ENCODE measurements around the gene SALL4. TPM values are rescaled to one million over a fixed set of nuclear protein-coding genes. Genes with fewer than 3 reads are reported as not detected.

Gene SALL4
- total and polyA plus RNA-seq, 11 donors = 0.04 to 0.22 (median 0.07) TPM; not detected in 5

DNA sequence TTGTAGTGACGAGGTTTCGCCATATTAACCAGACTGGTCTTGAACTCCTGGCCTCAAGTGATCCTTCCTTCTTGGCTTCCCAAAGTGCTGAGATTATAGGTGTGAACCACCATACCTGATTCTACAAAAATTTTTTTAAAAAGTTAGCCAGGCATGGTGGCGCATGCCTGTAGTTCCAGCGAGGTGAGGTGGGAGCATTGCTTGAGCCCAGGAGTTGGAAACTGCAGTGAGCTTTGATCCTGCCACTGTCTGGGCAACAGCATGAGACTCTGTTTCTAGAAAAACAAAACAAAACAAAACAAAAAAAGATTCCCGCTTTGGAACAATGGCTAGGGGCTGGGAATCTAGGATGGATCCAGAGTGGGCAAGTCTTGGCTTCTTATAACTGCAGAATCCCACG is 35.1 kb upstream of the SALL4 start:
- H3K27me3 ChIP-seq = no peaks in the 10 kb centered on the region
- no peak overlapping the region for H3K27ac ChIP-seq
- no peaks in the 10 kb centered on the region for H3K36me3 ChIP-seq
- H3K4me1 ChIP-seq = no peaks in the 10 kb centered on the region
- ATAC-seq (no peak), DNase-seq (no peak)
- intact Hi-C loops (cut with DNase I) = no loop called here
- no peaks in the 10 kb centered on the region for H3K9me3 ChIP-seq
- WGBS, 4 donors = 72 to 86% (median 77%) methylated on average over 6 of the region's 6 CpGs
- TF ChIP-seq POLR2A (IDR thresholded peaks at IDR 0.05) = no peak
- TF ChIP-seq, protein P1, sequence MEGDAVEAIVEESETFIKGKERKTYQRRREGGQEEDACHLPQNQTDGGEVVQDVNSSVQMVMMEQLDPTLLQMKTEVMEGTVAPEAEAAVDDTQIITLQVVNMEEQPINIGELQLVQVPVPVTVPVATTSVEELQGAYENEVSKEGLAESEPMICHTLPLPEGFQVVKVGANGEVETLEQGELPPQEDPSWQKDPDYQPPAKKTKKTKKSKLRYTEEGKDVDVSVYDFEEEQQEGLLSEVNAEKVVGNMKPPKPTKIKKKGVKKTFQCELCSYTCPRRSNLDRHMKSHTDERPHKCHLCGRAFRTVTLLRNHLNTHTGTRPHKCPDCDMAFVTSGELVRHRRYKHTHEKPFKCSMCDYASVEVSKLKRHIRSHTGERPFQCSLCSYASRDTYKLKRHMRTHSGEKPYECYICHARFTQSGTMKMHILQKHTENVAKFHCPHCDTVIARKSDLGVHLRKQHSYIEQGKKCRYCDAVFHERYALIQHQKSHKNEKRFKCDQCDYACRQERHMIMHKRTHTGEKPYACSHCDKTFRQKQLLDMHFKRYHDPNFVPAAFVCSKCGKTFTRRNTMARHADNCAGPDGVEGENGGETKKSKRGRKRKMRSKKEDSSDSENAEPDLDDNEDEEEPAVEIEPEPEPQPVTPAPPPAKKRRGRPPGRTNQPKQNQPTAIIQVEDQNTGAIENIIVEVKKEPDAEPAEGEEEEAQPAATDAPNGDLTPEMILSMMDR (IDR thresholded peaks at IDR 0.05) = no peak
- no peak overlapping the region for H3K4me3 ChIP-seq

DNA sequence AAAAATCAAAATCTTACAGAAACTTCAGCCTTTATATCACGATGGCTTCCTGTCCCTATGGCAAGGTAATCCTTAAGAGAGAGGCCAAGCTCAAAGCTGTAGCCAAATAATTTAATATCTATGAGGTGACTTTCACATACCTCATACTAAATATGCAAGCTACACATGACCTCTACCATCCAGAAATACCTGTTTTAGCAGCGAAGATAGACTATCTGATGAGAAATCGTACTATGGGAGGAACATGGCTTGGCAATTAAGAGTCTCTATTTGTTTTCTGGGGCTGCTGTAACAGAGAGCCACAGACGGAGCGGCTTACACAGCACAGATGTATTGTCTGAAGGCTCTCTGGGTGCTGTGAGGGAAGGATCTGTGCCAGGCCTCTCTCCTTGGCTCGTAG is 31.0 kb upstream of the SALL4 start:
- TF ChIP-seq POLR2A (IDR thresholded peaks at IDR 0.05) = no peak
- TF ChIP-seq, protein P1 (IDR thresholded peaks at IDR 0.05) = no peak
- no peaks in the 10 kb centered on the region for H3K9me3 ChIP-seq
- H3K4me3 ChIP-seq = no peak overlapping the region
- DNase-seq (no peak), ATAC-seq (no peak)
- no peaks in the 10 kb centered on the region for H3K27me3 ChIP-seq
- WGBS, 4 donors = 87 to 89% (median 88%) methylated on average over 6 of the region's 6 CpGs
- intact Hi-C loops (cut with DNase I) = no loop called here
- H3K27ac ChIP-seq = no peak overlapping the region
- H3K4me1 ChIP-seq = no peaks in the 10 kb centered on the region
- no peaks in the 10 kb centered on the region for H3K36me3 ChIP-seq

DNA sequence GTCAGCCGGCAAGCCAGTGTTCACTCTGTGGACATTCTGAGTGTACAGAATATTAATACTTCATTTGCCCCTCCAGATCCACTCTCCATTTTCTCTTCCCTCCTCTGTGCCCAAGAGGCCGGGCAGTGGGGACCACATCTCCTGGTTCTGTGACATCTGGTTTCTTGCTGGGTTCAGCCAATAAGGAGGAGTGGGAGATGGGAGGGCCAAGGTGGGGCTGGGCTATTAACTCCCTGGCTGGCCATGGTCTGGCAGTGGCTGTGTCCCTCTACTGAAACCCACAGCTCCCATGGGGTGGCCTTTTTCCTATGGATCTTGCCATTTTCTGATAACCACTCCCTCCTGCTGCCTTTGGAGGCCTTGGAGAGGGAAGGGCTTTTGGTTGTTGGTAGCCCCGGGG is 30.0 kb upstream of the SALL4 start:
- intact Hi-C loops (cut with DNase I) = no loop called here

DNA sequence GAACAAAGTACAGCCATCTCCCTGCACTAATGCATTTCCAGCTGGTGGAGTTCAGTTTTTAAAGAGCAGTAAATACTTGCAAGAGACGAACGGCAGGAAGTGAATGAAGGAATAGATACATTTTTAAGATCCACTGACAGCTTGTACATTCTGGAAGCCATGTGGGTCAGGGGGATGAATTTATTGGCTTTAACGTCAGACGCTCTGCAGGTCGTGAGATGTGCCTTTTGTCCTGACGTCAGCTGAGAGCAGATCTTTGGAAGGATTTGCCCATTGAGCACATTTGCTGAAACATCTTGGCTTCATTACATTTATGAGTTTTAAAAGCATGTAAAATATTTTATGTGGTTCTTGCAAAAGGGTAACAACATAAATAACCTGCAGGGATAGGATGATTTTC is 29.5 kb upstream of the SALL4 start:
- DNase-seq (no peak), ATAC-seq (no peak)
- no peak overlapping the region for H3K27ac ChIP-seq
- no peaks in the 10 kb centered on the region for H3K36me3 ChIP-seq
- no peak overlapping the region for H3K4me3 ChIP-seq
- intact Hi-C loops (cut with DNase I) = no loop called here
- TF ChIP-seq POLR2A (IDR thresholded peaks at IDR 0.05) = no peak
- TF ChIP-seq, protein P1 (IDR thresholded peaks at IDR 0.05) = no peak
- H3K9me3 ChIP-seq = no peaks in the 10 kb centered on the region
- H3K27me3 ChIP-seq = peaks cover 0 to 4% (median 0%) of the 10 kb centered on the region in 9 donors
- 55 to 66% (median 60%) methylated on average over 6 of the region's 6 CpGs for WGBS, 4 donors
- H3K4me1 ChIP-seq = no peaks in the 10 kb centered on the region

More for the DNA sequence above, 30.0 kb upstream of the SALL4 start:
- peaks cover 0 to 1% (median 0%) of the 10 kb centered on the region in 9 donors for H3K27me3 ChIP-seq
- ATAC-seq = no peak
- TF ChIP-seq, protein P1 (IDR thresholded peaks at IDR 0.05) = no peak
- TF ChIP-seq POLR2A (IDR thresholded peaks at IDR 0.05) = no peak
- H3K4me3 ChIP-seq = no peak overlapping the region
- no peaks in the 10 kb centered on the region for H3K36me3 ChIP-seq
- no peak for DNase-seq
- no peaks in the 10 kb centered on the region for H3K9me3 ChIP-seq
- 72 to 91% (median 79%) methylated on average over 3 of the region's 3 CpGs for WGBS, 4 donors
- no peak overlapping the region for H3K27ac ChIP-seq
- H3K4me1 ChIP-seq = no peaks in the 10 kb centered on the region

Data from heart left ventricle (tissue), 16 donors.